ENCODE measurements around the gene ZDHHC3. TPM values are rescaled to one million over a fixed set of nuclear protein-coding genes. Genes with fewer than 3 reads are reported as not detected.

The ZDHHC3 gene
- total and polyA plus RNA-seq, 2 experiments from 2014 or later: 43.8 to 50.2 TPM

GRCh38 chr3:44907612-44908011 is 68.4 kb downstream of the ZDHHC3 start:
- no peak for DNase-seq (ENCODE audit: low read depth in 1 of 2, low spot score in 1 of 2)
- H3K27me3 ChIP-seq: no peaks in the 10 kb centered on the region
- no peak overlapping the region for H3K27ac ChIP-seq
- H3K4me3 ChIP-seq: no peak overlapping the region
- no peaks in the 10 kb centered on the region for H3K36me3 ChIP-seq
- TF ChIP-seq, protein P1, sequence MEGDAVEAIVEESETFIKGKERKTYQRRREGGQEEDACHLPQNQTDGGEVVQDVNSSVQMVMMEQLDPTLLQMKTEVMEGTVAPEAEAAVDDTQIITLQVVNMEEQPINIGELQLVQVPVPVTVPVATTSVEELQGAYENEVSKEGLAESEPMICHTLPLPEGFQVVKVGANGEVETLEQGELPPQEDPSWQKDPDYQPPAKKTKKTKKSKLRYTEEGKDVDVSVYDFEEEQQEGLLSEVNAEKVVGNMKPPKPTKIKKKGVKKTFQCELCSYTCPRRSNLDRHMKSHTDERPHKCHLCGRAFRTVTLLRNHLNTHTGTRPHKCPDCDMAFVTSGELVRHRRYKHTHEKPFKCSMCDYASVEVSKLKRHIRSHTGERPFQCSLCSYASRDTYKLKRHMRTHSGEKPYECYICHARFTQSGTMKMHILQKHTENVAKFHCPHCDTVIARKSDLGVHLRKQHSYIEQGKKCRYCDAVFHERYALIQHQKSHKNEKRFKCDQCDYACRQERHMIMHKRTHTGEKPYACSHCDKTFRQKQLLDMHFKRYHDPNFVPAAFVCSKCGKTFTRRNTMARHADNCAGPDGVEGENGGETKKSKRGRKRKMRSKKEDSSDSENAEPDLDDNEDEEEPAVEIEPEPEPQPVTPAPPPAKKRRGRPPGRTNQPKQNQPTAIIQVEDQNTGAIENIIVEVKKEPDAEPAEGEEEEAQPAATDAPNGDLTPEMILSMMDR (IDR thresholded peaks at IDR 0.05; ENCODE audit: low read depth, low read length): no peak
- no peaks in the 10 kb centered on the region for H3K9me3 ChIP-seq (ENCODE audit: low read depth)
- H3K4me1 ChIP-seq (ENCODE audit: low read depth): no peaks in the 10 kb centered on the region

- no peaks in the 10 kb centered on the region for H3K4me1 ChIP-seq (ENCODE audit: low read depth)
- DNase-seq (ENCODE audit: low read depth in 1 of 2, low spot score in 1 of 2): no peak
- no peaks in the 10 kb centered on the region for H3K9me3 ChIP-seq (ENCODE audit: low read depth)
- TF ChIP-seq, protein P1 (IDR thresholded peaks at IDR 0.05; ENCODE audit: low read depth, low read length): no peak
- no peak overlapping the region for H3K27ac ChIP-seq
- no peaks in the 10 kb centered on the region for H3K36me3 ChIP-seq
- no peak overlapping the region for H3K4me3 ChIP-seq
- H3K27me3 ChIP-seq: no peaks in the 10 kb centered on the region
Measured at GRCh38 chr3:44906997-44907396, 69.0 kb downstream of the ZDHHC3 start.

DNA sequence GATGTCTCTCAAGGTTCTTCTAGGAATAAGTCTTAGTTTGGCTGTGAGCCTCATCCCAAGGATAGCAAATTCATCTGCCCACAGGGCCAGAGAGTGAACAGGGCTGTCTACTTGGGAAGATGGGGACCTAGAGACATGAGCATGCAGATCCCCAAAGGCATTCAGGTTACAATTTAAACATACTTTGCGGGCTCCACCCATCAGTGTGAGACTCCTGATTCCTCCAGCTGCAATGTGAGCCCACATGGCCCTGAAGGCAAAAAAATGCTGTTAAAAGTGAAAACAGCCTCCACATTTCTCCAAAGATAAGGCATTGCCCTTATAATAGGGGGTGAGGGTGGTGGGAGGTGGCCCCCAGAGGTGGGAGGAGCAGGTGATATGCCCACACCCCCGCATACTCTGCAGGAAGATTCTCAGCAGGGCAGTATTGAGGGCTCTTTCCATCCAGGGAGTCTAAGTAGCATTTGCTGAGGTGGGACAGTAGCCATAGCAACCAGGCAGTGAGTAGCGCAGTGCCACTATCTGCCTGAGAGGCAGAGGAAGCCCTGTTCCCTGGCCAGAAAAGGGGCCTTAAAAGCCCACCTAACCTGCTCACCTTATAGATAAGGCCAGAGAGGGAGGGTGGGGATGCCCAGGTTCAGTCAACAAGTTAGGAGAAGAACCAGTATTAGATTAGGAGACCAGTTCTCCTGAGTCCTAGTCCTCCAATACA is 70.4 kb downstream of the ZDHHC3 start:
- Histone ChIP-seq H3K4me1 (ENCODE audit: low read depth) (peaks cover 1% of the 10 kb centered on the region), H3K9me3 (ENCODE audit: low read depth) (no peaks in the 10 kb centered on the region), H3K27me3 (no peaks in the 10 kb centered on the region), H3K4me3 (no peak overlapping the region), H3K36me3 (no peaks in the 10 kb centered on the region), H3K27ac (no peak overlapping the region)
- DNase-seq (ENCODE audit: low read depth in 1 of 2, low spot score in 1 of 2): no peak
- TF ChIP-seq, protein P1 (IDR thresholded peaks at IDR 0.05; ENCODE audit: low read depth, low read length): no peak

DNA sequence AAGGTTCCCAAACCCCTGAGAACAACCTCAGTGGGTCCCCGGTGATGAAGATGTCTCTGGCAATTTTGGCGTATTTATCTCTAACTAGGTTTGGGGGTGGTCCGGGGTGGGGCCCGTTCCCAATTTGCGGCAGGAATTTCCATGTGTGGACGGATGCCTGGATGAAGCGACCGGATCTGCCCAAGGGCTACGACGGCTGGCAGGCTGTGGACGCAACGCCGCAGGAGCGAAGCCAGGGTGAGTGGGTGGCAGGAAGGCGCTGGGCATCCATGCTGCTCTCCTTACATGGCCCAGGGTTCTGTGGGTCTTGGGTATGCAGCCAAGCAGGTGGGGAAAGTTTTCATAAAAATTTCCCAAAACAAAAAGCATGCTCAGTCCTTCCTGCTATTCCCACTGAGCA is 72.2 kb downstream of the ZDHHC3 start:
- no peak overlapping the region for H3K27ac ChIP-seq
- H3K9me3 ChIP-seq (ENCODE audit: low read depth): no peaks in the 10 kb centered on the region
- H3K27me3 ChIP-seq: no peaks in the 10 kb centered on the region
- no peak overlapping the region for H3K4me3 ChIP-seq
- no peaks in the 10 kb centered on the region for H3K36me3 ChIP-seq
- peaks cover 16% of the 10 kb centered on the region for H3K4me1 ChIP-seq (ENCODE audit: low read depth)
- no peak for DNase-seq (ENCODE audit: low read depth in 1 of 2, low spot score in 1 of 2)
- TF ChIP-seq, protein P1 (IDR thresholded peaks at IDR 0.05; ENCODE audit: low read depth, low read length): no peak

- Histone ChIP-seq H3K27ac (no peak overlapping the region), H3K4me3 (no peak overlapping the region), H3K27me3 (no peaks in the 10 kb centered on the region), H3K4me1 (ENCODE audit: low read depth) (peaks cover 16% of the 10 kb centered on the region), H3K36me3 (no peaks in the 10 kb centered on the region), H3K9me3 (ENCODE audit: low read depth) (no peaks in the 10 kb centered on the region)
- no peak for DNase-seq (ENCODE audit: low read depth in 1 of 2, low spot score in 1 of 2)
- TF ChIP-seq, protein P1 (IDR thresholded peaks at IDR 0.05; ENCODE audit: low read depth, low read length): no peak
Measured at GRCh38 chr3:44903314-44903713, 72.7 kb downstream of the ZDHHC3 start.

Measured in cardiac muscle cell (in vitro differentiated cells and primary cell).